GM18907 (cell line): ENCODE measurements around the gene SLC39A7.

Experiments
- ATAC-seq: cut with Tn5 transposase; IDR thresholded peaks from one replicate; pipeline ENCODE4 v1.9.1; 2021; ENCODE audit warnings: mild to moderate bottlenecking, moderate library complexity; ENCODE audit not compliant: unreplicated experiment

SLC39A7 gene

GRCh38 chr6:33204165-33204414 lies 3.4 kb downstream of the SLC39A7 start:
- ATAC-seq = no peak

GRCh38 chr6:33204415-33205190 lies 3.9 kb downstream of the SLC39A7 start, which contains the start of gene HSD17B8:
TSS of gene HSD17B8 (plus strand) at chr6:33204655. CDS start at chr6:33204669, 14 bp downstream.
- peak; percentile 40 for ATAC-seq

GRCh38 chr6:33205191-33206026 lies 4.7 kb downstream of the SLC39A7 start:
- no peak for ATAC-seq

- no peak for ATAC-seq
Measured at GRCh38 chr6:33206027-33206863, 5.6 kb downstream of the SLC39A7 start.

GRCh38 chr6:33206864-33207551 lies 6.3 kb downstream of the SLC39A7 start:
- no peak for ATAC-seq

- ATAC-seq = no peak
Measured at GRCh38 chr6:33207552-33208090, 7.0 kb downstream of the SLC39A7 start.

GRCh38 chr6:33208091-33208967 lies 7.7 kb downstream of the SLC39A7 start, which contains the start of gene RING1:
TSS of gene RING1 (plus strand) at chr6:33208500. CDS start at chr6:33208823, 323 bp downstream.
- ATAC-seq = peak; percentile 51

GRCh38 chr6:33209856-33210255 lies 9.2 kb downstream of the SLC39A7 start:
- no peak for ATAC-seq

GRCh38 chr6:33211136-33211535 lies 10.5 kb downstream of the SLC39A7 start:
- ATAC-seq = no peak

- ATAC-seq = no peak
Measured at GRCh38 chr6:33211666-33212422, 11.2 kb downstream of the SLC39A7 start.

- ATAC-seq = no peak
Measured at GRCh38 chr6:33212857-33213165, 12.1 kb downstream of the SLC39A7 start.

GRCh38 chr6:33213166-33213988 lies 12.7 kb downstream of the SLC39A7 start:
- ATAC-seq = no peak

GRCh38 chr6:33213989-33214335 lies 13.3 kb downstream of the SLC39A7 start:
- no peak for ATAC-seq

GRCh38 chr6:33215271-33216116 lies 14.8 kb downstream of the SLC39A7 start:
- no peak for ATAC-seq

GRCh38 chr6:33216117-33216649 lies 15.5 kb downstream of the SLC39A7 start:
- ATAC-seq = no peak

GRCh38 chr6:33217246-33217645 lies 16.6 kb downstream of the SLC39A7 start:
- ATAC-seq = no peak

- ATAC-seq = no peak
Measured at GRCh38 chr6:33217681-33218080, 17.0 kb downstream of the SLC39A7 start.
